A673 (cell line): ENCODE measurements around the gene CACNA2D3.

Source experiments
- EZH2 ChIP-seq: fragments of 200-600 bp; sonication (generic); IDR thresholded peaks from 2 replicates; pipeline ENCODE4 v1.6.1; 2017; ENCODE audit warnings: borderline replicate concordance, low read depth, mild to moderate bottlenecking, mixed read lengths, antibody characterized with exemption, low read length; ENCODE audit not compliant: poor library complexity, severe bottlenecking
- TF ChIP-seq, protein P1 (sequence below): fragments of 300-800, 200-600 bp; sonication (generic); conservative IDR thresholded peaks from 2 replicates; pipeline ENCODE4 v1.5.1; 2017; ENCODE audit warnings: low read depth, mild to moderate bottlenecking, antibody characterized with exemption, low read length, moderate library complexity, mixed read lengths

DNA sequence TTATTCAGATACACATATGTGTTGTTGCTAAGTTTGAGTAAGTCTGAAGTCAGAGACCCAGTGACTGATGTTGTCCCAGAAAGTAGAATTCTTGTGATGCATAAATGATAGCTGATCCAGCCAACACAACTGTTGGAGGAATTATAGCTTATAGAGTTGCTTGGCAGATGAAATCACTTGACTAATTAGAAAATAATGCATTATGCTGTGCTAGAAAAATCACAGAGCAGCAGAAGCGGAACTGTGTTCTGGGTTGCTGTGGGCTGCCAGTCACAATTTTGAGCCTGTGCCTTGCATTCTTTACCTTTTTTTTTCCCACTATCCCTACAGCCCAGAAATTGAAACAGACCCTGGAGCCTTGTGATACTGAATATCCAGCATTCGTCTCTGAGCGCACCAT lies 895.5 kb downstream of the CACNA2D3 start:
- TF ChIP-seq, protein P1, sequence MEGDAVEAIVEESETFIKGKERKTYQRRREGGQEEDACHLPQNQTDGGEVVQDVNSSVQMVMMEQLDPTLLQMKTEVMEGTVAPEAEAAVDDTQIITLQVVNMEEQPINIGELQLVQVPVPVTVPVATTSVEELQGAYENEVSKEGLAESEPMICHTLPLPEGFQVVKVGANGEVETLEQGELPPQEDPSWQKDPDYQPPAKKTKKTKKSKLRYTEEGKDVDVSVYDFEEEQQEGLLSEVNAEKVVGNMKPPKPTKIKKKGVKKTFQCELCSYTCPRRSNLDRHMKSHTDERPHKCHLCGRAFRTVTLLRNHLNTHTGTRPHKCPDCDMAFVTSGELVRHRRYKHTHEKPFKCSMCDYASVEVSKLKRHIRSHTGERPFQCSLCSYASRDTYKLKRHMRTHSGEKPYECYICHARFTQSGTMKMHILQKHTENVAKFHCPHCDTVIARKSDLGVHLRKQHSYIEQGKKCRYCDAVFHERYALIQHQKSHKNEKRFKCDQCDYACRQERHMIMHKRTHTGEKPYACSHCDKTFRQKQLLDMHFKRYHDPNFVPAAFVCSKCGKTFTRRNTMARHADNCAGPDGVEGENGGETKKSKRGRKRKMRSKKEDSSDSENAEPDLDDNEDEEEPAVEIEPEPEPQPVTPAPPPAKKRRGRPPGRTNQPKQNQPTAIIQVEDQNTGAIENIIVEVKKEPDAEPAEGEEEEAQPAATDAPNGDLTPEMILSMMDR: no peak
- no peak for TF ChIP-seq EZH2
